ENCODE results near the gene ANGPT4.

- TF ChIP-seq CTCF (IDR thresholded peaks at IDR 0.05; ENCODE audit: low read length) (no peak), EZH2 (IDR thresholded peaks at IDR 0.05; ENCODE audit: borderline replicate concordance, low read length) (no peak)
Observed at GRCh38 chr20:824916-825315, 91.2 kb downstream of the ANGPT4 start.

Data from OCI-LY1 (cell line).